Mucosa of gallbladder (tissue), 1 donor: ENCODE measurements around the gene WLS. TPM values are rescaled to one million over a fixed set of nuclear protein-coding genes. Genes with fewer than 3 reads are reported as not detected.

Experiments
- DNase-seq: peaks from one replicate; pipeline ENCODE4 v3.0.0-alpha.2; 2020; ENCODE audit warnings: low spot score
- total RNA-seq: library from RNA; stranded (reverse); gene quantifications from one replicate; pipeline ENCODE4 v1.2.1, GENCODE V29; 2021
- donor health status: DM: no; HTN: no; CAD: no.

Gene WLS
- total RNA-seq, 1 donor from 2014 or later, result 205 TPM

DNA sequence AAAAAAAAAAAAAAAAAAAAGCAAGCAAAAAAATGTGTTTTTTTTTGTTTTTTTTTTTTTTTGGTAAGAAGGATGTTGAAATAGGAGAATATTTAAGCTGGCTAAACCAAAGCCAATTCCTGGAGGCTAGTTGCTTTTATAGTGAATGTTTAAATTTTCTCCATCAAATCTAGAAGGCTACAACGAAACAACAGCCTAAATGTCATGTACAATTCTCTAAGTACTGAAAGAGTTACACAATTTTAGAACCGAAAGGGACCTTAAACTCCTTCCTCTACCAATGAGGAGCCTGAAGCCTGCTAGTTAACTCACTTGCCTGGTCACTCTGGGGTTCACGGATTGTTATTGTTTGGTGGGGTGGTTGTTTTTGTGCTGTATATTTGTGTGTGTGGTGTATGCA, 3.5 kb downstream of the WLS start:
- no peak for DNase-seq

DNA sequence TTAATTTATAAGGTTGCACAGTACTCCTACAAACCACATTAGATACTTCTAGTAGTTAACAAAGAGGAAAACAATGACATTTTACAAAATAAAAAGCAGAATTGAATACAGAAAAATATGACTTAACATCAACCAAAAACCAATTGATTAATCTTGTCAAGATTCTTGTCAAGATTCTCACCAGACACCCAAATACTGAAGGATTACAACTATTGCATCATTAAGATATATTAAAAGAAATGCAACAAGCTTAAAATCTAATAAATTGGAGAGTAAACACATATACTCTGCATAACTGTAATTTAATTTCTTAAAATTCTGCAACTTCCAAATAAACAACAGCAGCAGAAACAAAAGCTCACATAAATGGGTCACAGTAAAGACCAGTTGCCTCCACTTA, 4.7 kb downstream of the WLS start:
- DNase-seq, result no peak

DNA sequence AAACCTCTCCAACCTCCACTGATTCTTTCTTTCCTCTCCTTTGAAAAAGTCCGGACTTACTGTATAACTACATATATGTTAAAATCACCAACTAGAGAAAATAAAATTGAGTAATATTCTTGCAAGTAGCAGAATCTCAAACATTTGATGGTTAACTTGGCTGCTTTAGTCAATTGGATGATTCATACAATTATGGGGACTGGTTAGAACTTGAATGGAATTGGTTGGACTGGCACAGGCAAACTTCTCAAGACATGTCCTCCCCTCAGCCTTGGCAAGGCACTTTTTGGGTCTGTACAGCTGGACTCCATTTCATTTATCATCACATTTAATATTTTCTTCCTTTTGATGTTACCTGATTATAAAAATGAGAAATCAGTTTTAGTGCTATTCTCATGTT, 6.5 kb downstream of the WLS start:
- no peak for DNase-seq

DNA sequence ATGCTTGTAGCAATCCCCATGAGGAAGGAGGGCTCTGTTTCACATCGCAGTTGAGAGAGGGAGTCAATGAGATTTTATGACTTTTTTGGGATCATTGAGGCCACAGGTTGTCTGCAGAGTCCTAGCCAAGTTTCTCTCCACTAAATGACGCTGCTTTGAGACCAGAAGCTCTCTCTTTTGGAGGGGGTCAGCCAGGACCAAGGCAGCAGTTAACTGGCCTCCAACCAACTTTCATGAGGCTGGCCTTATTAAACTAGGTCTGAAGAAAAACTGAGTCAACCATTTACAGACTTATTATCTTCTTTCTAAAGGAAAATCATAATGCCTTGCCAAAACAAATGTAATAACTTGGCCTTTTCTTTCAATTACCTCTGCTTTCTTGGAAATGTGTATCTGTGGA, 8.6 kb downstream of the WLS start:
- no peak for DNase-seq

DNA sequence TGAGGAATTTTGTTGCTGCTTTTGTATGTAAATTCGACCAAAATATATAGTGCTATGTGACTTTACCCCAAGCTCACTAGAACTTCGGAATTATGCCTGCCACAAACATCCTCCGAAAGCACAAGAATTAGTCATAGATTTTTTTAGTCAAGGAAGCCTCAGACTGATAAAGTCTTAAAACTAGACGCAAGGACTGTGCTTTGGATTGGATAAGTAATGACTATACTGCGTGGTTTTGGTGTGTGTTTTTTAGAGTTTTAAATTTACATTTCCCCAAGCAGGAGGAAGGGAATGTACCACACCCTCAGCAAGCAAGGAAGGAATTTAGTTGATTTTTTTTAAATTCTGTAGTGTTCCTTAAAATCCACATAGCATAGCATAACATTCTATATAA, 10.3 kb downstream of the WLS start:
- DNase-seq, result no peak

DNA sequence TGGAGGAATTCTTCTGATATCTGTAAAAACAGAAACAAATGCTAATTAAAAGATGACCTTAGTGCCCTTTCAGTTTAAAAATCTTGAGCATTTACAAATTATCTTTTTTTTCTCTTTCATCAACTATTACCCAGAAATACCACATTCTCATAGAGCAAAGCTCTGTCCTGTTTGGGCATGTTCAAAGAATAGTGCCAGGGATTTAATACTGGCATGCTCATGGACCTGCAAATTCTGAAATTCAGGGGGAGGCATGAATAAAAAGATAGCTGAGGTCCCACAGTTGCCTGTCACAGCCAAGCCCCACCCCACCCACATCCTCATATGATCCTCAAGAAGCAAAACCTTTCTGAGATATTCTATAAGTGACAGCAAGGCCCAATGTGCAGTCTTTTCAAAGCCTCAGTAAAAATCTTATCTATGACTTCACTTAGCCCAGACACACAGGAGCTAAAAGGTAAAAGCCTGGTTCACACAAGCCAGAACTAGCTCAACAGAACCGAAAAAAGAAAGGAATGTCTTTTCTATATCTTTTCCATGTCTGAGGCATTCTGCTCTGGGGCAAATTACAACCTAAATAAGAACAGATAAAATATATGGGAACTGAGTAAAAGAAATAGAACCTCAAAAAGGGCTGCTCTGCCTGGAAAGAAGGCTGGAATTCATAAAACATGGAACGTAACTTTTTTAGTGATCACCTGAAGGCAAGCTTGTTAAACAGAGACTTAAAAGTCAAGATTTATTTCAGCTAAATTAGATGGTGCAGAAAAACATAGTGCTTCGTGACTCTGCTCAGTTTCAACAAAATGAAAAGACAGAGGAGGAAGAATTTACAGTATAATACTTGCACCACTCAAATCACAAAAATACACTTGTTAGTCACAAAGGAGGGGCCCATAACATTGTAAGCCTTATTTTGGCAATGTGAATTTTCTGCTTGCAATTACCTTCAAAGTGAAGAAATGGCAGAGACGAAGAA, 11.0 kb downstream of the WLS start:
- no peak for DNase-seq

DNA sequence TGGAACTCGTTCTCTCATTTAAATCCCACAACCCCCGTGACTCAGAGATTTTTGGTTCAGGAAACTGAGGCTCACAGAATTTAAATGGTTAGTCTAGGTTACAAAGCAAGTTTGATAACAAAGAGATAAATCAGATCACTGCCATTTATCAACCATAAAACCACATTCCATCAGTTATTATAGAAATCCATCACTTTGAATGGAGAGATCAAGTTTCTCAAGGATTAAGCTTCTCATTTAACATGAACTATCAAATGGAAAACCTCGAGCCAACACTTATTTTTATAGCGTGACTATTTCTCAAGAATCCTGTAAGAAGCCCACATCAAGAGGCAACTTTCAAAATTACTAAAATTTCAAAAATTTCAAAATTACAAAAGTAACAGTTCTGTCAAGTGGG, 11.9 kb downstream of the WLS start:
- no peak for DNase-seq

DNA sequence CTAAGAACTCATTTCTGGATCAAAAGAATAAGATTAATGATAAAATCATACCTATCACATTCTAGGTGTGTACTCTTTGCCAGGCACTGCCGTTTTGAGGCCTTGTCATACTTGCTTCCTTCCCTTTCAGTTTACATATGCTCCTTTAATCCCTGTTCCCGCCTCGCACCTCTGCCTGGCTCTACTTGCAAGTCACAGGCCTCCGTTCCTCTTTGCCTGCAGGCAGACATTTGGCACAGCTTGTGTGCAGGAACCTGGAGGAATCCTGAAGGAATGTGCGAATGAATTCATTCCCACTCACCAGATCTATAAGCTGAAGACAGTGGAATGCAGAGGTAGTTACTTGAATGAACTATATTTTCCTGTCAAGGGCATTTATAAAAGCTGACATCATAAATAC, 13.8 kb downstream of the WLS start:
- no peak for DNase-seq

DNA sequence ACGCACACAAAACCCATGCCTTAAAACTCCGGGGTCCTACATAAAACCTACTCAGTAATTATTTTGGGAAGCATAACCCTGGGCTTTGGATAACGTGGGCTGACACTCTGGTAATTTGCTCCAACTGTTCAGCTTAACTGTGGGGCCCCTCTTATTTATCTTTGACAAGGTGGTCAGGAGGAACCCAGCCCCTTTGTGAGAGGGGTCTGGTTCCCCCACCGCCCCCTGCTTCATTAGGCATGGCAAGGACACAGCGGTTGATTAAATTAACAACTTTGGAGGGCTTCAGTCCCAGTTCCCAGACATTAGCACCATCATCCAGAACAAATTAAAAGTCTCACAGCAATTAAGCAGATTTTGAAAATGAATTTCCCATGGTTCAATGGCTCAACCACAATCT, 14.7 kb downstream of the WLS start:
- no peak for DNase-seq

DNA sequence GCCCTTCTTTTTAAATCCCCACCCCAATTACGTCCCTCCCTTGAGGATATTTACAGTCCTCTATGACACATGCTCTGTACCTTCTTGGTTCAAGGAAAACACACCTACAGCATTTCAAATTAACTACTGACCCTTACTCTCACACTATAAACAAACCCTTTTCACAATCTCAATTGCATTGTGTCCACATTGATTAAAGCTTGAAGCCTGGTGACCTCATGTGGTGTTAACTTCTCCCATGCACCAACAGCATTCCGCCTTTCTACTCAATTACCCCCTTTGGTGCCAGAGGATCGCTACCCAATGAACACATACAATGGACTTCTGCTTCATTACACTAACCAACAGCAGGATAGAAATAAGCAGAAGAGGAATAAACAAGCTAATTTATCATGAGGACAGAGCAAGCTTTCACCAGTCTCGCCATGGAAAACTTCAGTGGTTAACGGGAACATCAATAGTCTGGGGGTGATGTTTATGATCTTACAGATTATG, 15.2 kb downstream of the WLS start:
- DNase-seq, result peak; percentile 48

DNA sequence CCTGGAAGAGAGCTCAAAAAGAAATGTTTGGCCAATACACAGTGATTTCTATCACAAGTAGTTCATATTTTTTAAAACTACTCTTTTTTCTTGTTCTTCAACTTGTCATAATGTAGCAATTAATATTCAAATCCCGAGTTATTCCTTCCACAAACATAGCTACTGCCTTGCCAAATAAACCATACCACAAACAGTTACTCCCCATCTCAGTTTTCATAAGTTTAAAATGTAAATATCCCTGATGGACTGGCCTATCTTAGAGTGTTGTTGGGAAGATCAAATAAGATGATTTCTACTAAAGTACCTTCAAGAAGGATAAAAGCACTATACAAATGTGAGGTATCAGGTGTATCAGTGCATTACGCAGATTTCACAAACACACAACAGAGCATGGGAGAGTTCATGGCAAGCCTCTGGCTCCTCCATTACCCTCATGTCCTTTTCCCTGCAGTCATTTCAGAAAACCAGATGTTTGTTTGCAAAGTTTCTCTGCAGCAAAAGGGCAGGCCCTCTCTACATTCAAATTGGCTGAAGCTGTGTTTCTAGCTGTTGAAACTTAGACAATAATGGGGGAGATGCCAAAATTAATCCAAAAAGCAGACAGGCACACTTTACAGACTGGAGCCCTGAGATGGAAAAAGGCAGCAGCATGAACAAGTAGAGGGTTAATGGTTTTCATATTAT, 16.1 kb downstream of the WLS start:
- no peak for DNase-seq

DNA sequence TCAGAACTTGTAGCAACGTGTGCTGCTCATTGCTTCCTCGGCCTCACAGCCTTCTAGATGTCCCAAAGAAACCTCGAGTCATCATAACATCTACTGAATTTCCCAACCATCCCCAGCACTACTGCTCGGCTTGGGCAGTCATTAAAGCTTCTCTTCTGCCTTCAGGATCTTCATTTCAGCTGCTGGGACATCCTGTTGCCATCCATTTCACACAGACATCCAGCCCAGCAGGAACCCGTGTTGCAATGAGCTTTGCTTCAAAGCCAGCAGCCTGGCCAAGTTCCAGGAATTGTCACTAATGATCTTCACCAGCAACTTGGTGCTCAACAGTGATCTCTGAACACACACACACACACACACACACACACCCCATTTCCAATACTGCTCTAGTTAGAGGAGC, 18.5 kb downstream of the WLS start:
- DNase-seq, result peak; percentile 88

DNA sequence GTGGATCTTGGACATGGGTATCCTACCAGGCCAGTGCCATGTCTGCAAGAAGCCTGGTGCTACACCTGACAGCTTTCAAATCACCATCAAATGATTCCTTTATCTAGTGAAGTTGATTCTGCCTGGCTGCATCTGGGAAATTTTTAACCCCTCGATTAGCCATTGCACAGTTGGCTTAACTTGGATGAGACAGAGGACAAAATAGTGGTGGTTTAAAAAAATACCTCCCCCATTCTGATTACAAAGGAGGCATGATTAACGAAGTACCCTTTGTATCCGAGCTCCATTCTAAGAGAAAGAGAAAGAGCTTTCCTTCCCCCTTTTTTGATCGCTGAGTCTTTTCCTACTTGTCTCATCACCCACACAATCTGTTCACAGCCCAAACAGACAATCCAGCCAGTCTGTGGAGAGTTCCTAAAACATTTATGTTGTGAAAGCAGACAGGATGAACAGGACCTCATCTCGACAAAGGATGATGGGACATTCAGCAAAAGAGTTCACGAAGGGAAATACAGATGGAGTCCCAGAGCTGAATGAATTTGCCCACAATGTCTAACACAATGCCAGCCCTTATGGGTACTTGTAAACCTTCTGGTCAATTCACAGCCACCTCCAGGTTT, 20.5 kb downstream of the WLS start:
- no peak for DNase-seq

DNA sequence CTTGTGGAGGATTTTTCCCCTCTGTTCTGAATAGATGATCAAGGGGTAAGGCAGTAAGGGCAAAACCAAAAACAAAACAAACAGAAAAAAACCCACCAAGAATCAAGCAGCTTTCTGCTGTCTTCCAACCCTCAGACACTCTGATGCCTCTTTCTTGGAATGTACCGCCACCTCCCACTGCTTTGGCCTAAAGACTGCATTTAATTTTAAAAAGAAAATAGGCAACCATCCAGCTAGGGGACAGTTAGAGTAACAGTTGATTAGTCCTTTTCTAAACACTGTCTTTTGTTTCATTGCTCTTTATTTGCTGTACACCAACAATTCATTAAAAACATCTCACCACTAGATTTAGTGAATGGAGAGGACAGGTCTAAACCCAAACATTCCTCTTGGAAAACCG, 21.5 kb downstream of the WLS start:
- no peak for DNase-seq

DNA sequence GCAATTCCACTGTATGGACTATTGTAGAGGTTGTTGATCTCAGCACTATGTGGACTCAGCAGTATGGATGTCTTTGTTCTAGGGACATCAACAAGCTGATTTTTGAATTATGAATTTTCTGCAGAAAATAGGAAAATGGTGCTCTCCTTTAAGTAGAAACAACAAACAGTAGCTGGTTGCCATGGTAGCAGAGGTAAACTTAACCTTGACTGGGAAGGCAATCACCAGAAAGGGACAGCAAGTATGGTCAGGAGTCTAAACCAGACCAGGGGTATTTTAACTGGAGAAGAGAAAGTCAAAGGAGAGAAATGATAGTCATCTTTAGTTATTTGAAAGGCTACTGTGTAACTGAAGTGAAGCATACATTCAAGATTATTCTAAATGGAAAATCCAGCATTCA, 22.3 kb downstream of the WLS start:
- no peak for DNase-seq

DNA sequence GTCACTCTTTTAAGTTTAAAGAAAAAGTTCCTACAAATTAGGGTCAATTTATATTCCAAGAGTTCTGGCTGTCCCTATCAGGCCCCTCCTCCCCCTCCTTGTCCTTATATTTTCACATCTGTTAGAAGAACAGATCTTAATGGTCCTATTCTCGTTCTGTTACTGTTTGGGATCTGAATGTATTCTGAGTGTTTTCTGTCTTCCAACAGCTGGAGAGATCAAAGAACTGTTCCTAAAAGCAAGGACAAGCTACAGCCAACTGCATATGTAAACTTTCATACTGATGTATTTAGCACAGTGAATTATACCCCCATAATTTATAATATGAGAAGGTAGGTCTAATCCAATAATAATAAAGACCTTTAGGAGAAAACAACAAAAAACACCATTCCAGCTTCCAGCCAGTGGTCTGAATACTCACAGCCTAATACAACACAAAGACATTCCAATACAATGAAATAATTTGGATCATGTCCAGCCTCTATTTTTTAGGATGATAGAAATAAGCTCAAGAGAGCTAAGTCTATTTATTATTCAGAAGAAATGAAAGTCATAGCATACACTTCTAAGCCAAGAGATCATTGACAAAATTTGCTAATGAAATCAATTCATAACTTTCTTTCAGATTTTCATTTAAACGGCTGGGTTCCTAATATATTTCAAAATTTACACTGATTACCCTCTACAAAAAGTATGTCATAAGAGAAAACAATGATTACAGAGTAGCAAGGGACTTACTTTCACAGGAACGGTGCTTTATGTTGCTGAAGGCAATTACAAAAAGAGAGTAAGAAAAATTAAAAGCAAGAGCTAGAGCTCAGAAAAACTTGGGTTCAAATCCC, 25.3 kb downstream of the WLS start:
- no peak for DNase-seq

DNA sequence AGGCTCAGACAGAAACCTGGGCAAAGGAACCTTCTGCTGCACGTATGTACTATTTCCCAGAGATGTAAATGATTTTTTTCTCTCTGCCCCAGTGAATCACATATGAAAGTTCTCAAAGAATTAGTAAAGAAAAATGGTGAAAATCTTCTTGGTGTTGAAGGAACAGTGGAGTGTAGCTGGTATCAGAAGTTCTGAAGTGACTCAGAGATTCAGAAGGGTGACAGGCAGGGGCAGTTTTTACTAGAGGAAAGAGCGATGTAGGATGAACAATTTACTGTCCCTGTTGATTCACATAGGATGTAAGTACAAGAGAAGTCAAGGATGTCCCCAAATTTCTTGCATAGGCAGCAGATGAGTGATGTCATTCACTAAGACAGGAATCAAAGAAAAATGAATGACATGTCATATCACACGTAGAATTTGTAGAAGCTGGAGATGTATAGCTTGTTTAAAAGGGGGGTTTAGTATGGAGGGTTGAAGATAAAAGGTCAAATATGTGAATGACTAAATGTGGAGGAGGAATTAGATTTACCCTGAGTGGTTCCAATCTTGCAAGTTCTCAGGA, 26.4 kb downstream of the WLS start:
- DNase-seq, result no peak

DNA sequence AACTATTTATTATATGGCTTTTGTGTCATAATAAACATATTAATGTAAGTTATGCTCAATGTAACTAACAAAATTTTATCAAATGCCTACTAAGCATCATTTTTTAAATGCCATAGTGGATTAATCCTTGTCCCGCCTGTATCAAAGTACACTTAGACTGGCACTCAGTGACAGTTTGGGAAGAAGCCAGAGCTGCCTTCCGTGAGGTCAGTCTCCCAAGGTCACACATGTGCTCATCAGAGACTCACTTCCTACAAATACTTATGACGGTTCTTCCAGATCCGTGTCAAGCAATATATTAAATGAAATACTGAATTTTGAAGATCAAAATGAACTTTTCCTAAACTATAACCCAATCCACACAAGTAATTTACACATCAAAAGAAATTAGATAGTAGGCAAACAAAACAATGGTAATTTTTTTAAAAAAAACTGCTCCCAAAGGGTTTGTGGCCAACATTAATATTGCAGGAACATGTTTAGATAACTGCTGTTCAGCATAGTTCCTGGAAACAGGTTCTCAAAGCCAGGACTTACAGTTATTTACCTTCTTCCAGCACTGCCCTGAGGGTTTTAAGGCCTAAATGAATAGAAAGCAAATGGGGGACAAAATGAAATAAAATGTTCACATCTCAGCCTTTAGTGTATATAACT, 27.2 kb downstream of the WLS start:
- DNase-seq, result peak; percentile 61

DNA sequence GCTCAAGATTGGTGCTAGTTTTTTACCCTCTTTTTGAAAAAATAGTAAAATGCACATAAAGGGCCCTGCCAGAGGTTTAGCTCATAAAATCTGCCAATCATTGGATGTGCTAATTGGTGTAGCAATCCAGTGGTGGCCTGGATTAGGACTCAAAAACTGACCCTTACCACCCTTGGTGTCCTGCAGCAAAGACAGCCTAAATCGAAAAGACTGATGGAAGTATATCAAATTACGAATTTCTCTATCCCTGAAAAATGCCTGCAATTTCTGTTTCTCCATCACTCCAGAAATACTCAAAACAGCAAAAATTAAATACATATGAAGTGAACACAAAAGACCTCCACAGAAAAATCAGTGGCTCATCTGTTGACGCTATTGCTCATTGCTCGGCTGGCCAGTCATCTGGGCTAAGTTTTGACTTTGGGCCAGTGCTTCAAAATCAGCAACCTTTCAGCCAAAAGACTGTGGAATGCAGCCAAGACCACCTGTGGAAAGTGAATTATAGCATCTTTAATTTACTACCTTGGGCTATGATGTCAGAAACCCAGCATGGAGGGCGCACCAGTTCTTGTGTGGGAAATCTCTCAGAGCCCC, 30.0 kb downstream of the WLS start:
- no peak for DNase-seq

DNA sequence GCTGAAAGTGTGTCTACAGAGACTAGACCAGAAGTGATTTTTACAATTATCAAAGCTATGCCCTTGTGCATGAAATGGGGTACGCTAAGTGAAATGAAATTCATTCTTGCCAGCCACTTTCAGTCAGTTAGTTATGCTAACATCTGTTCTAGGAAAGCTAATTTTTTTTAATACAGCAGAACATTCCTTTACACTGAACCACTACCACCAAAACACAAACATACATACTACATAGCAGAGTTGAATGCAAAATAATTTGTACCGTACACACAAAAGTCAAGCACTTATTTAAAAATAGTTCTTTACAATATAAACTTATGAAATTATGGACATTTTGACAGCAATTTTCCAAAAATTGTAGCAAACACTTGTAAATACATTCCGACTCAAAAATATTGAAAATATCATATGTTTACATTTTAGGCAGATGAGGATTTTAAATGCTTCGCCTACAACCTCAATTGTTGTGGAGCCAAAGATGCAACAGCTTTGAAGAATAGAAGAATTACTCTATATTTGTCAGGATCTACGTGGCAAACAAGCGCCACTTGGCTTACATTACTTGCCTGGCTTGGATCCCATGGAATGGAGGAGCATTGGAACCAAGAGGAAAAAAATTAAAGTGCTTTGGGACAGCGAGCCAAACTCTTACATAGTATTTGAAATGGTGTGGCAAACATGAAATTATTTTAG, 30.6 kb downstream of the WLS start:
- DNase-seq, result no peak
